GM20000 (cell line): ENCODE results near the gene TRDN.

Experiments used
- DNase-seq: peaks from one replicate; pipeline ENCODE4 v3.0.0; 2012; ENCODE audit warnings: low spot score
- TF ChIP-seq, protein P1 (sequence below): IDR thresholded peaks from 2 replicates; pipeline ENCODE4 v1.5.1; 2012; ENCODE audit warnings: mild to moderate bottlenecking, control low read depth; ENCODE audit errors: extremely low read depth, missing control alignments

Gene TRDN, protein sequence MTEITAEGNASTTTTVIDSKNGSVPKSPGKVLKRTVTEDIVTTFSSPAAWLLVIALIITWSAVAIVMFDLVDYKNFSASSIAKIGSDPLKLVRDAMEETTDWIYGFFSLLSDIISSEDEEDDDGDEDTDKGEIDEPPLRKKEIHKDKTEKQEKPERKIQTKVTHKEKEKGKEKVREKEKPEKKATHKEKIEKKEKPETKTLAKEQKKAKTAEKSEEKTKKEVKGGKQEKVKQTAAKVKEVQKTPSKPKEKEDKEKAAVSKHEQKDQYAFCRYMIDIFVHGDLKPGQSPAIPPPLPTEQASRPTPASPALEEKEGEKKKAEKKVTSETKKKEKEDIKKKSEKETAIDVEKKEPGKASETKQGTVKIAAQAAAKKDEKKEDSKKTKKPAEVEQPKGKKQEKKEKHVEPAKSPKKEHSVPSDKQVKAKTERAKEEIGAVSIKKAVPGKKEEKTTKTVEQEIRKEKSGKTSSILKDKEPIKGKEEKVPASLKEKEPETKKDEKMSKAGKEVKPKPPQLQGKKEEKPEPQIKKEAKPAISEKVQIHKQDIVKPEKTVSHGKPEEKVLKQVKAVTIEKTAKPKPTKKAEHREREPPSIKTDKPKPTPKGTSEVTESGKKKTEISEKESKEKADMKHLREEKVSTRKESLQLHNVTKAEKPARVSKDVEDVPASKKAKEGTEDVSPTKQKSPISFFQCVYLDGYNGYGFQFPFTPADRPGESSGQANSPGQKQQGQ

DNA sequence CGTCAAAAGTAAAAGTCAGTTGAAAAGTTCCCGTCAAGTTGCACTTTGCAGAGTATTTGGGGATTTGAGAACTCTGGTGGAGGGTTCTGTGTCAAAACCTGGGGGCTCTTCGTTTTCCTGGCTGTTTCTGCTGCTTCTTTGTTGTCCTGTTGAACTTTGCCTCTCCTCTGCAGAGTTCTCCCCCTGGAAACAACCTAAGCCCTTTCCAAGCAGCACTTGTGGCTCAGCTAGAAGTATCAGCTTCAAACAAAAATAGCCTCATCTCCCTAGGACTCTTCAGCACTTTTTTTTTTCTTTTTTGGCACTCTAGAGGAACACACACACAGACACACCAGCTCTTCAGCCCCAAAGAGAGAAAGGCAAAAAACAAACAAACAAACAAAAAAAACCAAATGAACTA lies at the start of gene TRDN:
Gene TRDN, minus strand, starts transcription at position 169 of the 400 bp plus-strand sequence. CDS start 175 bp downstream, outside the sequence.
- TF ChIP-seq, protein P1, sequence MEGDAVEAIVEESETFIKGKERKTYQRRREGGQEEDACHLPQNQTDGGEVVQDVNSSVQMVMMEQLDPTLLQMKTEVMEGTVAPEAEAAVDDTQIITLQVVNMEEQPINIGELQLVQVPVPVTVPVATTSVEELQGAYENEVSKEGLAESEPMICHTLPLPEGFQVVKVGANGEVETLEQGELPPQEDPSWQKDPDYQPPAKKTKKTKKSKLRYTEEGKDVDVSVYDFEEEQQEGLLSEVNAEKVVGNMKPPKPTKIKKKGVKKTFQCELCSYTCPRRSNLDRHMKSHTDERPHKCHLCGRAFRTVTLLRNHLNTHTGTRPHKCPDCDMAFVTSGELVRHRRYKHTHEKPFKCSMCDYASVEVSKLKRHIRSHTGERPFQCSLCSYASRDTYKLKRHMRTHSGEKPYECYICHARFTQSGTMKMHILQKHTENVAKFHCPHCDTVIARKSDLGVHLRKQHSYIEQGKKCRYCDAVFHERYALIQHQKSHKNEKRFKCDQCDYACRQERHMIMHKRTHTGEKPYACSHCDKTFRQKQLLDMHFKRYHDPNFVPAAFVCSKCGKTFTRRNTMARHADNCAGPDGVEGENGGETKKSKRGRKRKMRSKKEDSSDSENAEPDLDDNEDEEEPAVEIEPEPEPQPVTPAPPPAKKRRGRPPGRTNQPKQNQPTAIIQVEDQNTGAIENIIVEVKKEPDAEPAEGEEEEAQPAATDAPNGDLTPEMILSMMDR, result no peak
- no peak for DNase-seq

DNA sequence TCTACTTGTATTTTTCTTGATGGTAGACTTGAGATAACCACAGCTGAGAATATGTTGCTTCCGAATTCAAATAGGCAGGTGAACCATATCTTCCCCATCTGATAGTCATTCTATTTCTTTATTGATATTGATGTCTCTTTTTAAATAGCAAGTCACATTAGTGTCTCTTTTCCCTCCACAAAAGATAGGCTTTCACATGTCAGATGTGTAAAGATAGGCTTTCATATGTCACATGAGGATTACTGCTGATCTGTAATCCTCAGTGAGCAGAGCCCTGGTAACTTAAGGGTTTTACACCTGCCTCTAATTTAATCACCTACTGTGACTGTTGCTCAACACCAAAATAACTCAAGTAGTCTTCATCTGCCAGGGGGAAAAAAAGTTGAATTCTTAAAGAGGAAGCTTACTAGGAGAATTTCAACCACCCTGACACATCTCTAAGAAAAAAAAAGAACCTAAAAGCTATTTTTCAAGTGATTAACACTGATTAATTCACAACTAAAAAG lies 45.3 kb upstream of the TRDN start:
- TF ChIP-seq, protein P1, result no peak
- DNase-seq, result no peak

DNA sequence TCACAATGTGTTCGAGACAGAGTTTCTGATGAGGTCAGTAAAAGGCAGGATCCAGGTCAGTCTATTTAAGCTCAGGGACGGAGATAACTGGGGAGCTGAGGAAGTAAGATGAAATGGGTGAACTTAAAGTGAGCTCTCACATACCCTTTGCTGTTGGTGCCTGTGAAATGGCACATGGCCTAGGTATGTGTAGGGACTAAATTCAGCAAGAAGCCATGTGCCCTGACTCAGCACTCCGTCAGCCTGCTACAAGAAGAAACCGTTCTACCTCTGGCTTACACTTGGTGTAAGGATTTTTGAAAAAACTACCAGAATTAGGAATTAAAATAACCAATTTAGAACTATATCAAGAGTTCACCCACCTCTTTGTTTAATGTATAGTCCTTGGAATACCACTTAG lies 41.1 kb upstream of the TRDN start:
- TF ChIP-seq, protein P1, result no peak
- no peak for DNase-seq

DNA sequence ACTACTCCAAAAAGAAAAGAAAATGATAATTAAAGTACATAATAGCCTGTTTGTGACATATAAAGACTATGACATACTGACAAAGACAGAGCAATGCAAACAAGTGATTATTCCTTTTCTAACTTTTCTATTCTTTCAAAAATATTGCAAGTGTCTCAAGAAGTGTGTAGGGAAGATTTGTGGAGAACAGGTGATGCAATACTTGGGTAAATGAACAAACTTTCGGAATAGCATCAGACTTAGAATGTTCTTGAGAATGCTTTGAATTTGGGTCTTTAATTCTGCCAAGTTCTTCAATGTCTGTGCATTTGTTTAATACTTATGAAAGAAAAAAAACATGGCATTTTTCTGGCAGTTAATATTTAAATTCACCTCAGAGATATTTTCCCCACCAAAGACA lies 40.0 kb upstream of the TRDN start:
- DNase-seq, result no peak
- TF ChIP-seq, protein P1, result no peak

DNA sequence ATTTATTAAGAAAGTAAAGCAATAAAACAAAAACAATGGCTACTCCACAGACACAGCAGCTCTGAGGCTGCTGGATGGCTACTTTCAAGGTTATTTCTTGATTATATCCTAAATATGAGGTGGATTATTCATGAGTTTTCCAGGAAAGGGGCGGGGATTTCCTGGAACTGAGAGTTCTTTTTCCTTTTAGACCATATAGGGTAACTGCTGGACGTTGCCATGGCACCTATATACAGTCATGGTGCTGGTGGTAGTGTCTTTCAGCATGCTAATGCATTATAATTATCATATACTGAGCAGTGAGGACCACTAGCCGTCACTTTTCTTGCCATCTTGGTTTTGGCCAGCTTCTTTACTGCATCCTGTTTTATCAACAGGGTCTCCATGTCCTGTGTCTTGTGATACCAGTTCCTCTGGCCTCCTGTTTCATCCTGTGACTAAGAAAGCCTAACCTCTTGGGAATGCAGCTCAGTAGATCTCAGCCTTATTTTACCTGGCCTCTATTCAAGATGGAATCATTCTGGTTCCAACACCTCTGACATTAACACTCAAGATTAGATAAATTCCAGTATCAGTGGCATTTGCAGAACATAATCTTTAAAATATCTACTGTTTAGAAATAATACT lies 32.3 kb upstream of the TRDN start:
- DNase-seq, result no peak
- TF ChIP-seq, protein P1, result no peak

DNA sequence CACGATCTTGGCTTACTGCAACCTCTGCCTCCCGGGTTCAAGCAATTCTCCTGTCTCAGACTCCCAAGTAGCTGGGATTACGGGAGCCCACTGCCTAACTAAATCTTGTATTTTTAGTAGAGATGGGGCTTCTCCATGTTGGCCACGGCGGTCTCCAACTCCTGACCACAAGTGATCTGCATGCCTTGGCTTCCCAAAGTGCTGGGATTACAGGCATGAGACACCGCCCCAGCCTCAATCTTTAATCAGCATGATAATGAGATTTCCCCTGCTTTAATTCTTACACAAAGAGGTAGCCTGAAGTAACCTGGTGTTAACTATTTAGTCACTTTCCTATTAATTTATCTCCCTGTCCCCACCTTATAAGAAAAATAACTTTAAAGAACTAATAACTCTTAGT lies 31.3 kb upstream of the TRDN start:
- DNase-seq, result no peak
- TF ChIP-seq, protein P1, result no peak
